ENCODE results near the gene DOCK2. TPM values are rescaled to one million over a fixed set of nuclear protein-coding genes. Genes with fewer than 3 reads are reported as not detected.

DOCK2 gene
- total RNA-seq, 2 experiments from 2014 or later, result 189 to 198 TPM

GRCh38 chr5:169809281-169809680 lies 172.2 kb downstream of the DOCK2 start:
- Mint-ChIP-seq H3K9me3 (ENCODE audit: low read depth) (no peaks in the 10 kb centered on the region), H3K4me3 (no peak overlapping the region), H3K27ac (peak overlapping the region; percentile 39), H3K27me3 (no peaks in the 10 kb centered on the region), H3K36me3 (ENCODE audit: low read depth) (peaks cover 68% of the 10 kb centered on the region), H3K4me1 (peaks cover 21% of the 10 kb centered on the region)
- CTCF ChIA-PET, result interaction anchor here (0.7 to 1.2 kb wide), 2 partner anchors 9 to 35 kb away, joined by 3 read pairs; no protein-coding TSS in a partner anchor
- ATAC-seq (no peak), DNase-seq (no peak)
- POLR2A ChIA-PET, result no interaction called here
- intact Hi-C loops (cut with DNase I, micrococcal nuclease), result loop anchor here (5.0 kb wide), 5 partner anchors 152 to 987 kb away; partner anchors contain the start of gene DOCK2 (in 1 of the 2)

- H3K36me3 Mint-ChIP-seq (ENCODE audit: low read depth), result peaks cover 56% of the 10 kb centered on the region
- POLR2A ChIA-PET, result no interaction called here
- H3K4me1 Mint-ChIP-seq, result peaks cover 9% of the 10 kb centered on the region
- no peaks in the 10 kb centered on the region for H3K9me3 Mint-ChIP-seq (ENCODE audit: low read depth)
- H3K27me3 Mint-ChIP-seq, result no peaks in the 10 kb centered on the region
- H3K4me3 Mint-ChIP-seq, result no peak overlapping the region
- CTCF ChIA-PET, result interaction anchor here (0.7 kb wide), 1 partner anchor 87 kb away, joined by 3 read pairs; no protein-coding TSS in a partner anchor
- no peak for DNase-seq
- intact Hi-C loops (cut with DNase I, micrococcal nuclease), result no loop called here
- ATAC-seq, result no peak
- H3K27ac Mint-ChIP-seq, result no peak overlapping the region
Observed at GRCh38 chr5:169810524-169810923, 173.4 kb downstream of the DOCK2 start.

GRCh38 chr5:169811023-169811422 lies 173.9 kb downstream of the DOCK2 start:
- intact Hi-C loops (cut with DNase I, micrococcal nuclease), result no loop called here
- Mint-ChIP-seq H3K27ac (no peak overlapping the region), H3K4me1 (peaks cover 4% of the 10 kb centered on the region), H3K4me3 (no peak overlapping the region), H3K36me3 (ENCODE audit: low read depth) (peaks cover 58% of the 10 kb centered on the region), H3K27me3 (no peaks in the 10 kb centered on the region), H3K9me3 (ENCODE audit: low read depth) (no peaks in the 10 kb centered on the region)
- DNase-seq, result no peak
- CTCF ChIA-PET, result interaction anchor here (0.7 kb wide), 2 partner anchors 32 to 87 kb away, joined by 3 read pairs; no protein-coding TSS in a partner anchor
- ATAC-seq, result no peak
- POLR2A ChIA-PET, result no interaction called here

- no peak for ATAC-seq
Observed at GRCh38 chr5:169811680-169812079, 174.6 kb downstream of the DOCK2 start.

GRCh38 chr5:169812786-169813185 lies 175.7 kb downstream of the DOCK2 start:
- H3K27ac Mint-ChIP-seq, result no peak overlapping the region
- no peak for ATAC-seq
- intact Hi-C loops (cut with DNase I, micrococcal nuclease), result no loop called here
- no peak overlapping the region for H3K4me3 Mint-ChIP-seq
- H3K27me3 Mint-ChIP-seq, result no peaks in the 10 kb centered on the region
- DNase-seq, result no peak
- H3K36me3 Mint-ChIP-seq (ENCODE audit: low read depth), result peaks cover 64% of the 10 kb centered on the region
- ChIA-PET POLR2A (no interaction called here), CTCF (no interaction called here)
- no peaks in the 10 kb centered on the region for H3K4me1 Mint-ChIP-seq
- H3K9me3 Mint-ChIP-seq (ENCODE audit: low read depth), result no peaks in the 10 kb centered on the region

More at GRCh38 chr5:169811680-169812079, 174.6 kb downstream of the DOCK2 start:
- DNase-seq, result no peak
- H3K27ac Mint-ChIP-seq, result no peak overlapping the region
- no peaks in the 10 kb centered on the region for H3K27me3 Mint-ChIP-seq
- H3K9me3 Mint-ChIP-seq (ENCODE audit: low read depth), result no peaks in the 10 kb centered on the region
- CTCF ChIA-PET, result interaction anchor here (0.7 kb wide), 1 partner anchor 33 kb away, joined by 3 read pairs; no protein-coding TSS in a partner anchor
- no peaks in the 10 kb centered on the region for H3K4me1 Mint-ChIP-seq
- intact Hi-C loops (cut with DNase I, micrococcal nuclease), result no loop called here
- H3K4me3 Mint-ChIP-seq, result no peak overlapping the region
- H3K36me3 Mint-ChIP-seq (ENCODE audit: low read depth), result peaks cover 60% of the 10 kb centered on the region
- POLR2A ChIA-PET, result no interaction called here

- H3K36me3 Mint-ChIP-seq (ENCODE audit: low read depth), result peaks cover 73% of the 10 kb centered on the region
Observed at GRCh38 chr5:169814045-169814444, 177.0 kb downstream of the DOCK2 start.

GRCh38 chr5:169814522-169814921 lies 177.4 kb downstream of the DOCK2 start:
- ChIA-PET POLR2A (no interaction called here), CTCF (no interaction called here)
- no peak overlapping the region for H3K4me3 Mint-ChIP-seq
- H3K27me3 Mint-ChIP-seq, result no peaks in the 10 kb centered on the region
- no peaks in the 10 kb centered on the region for H3K9me3 Mint-ChIP-seq (ENCODE audit: low read depth)
- peaks cover 73% of the 10 kb centered on the region for H3K36me3 Mint-ChIP-seq (ENCODE audit: low read depth)
- intact Hi-C loops (cut with DNase I, micrococcal nuclease), result no loop called here
- H3K4me1 Mint-ChIP-seq, result no peaks in the 10 kb centered on the region
- H3K27ac Mint-ChIP-seq, result no peak overlapping the region
- DNase-seq (no peak), ATAC-seq (no peak)

More at GRCh38 chr5:169814045-169814444, 177.0 kb downstream of the DOCK2 start:
- intact Hi-C loops (cut with DNase I, micrococcal nuclease), result no loop called here
- no peak for DNase-seq
- Mint-ChIP-seq H3K9me3 (ENCODE audit: low read depth) (no peaks in the 10 kb centered on the region), H3K4me1 (no peaks in the 10 kb centered on the region), H3K27me3 (no peaks in the 10 kb centered on the region), H3K27ac (no peak overlapping the region), H3K4me3 (no peak overlapping the region)
- POLR2A ChIA-PET, result no interaction called here
- CTCF ChIA-PET, result no interaction called here
- no peak for ATAC-seq

GRCh38 chr5:169817031-169817430 lies 180.0 kb downstream of the DOCK2 start:
- no peaks in the 10 kb centered on the region for H3K27me3 Mint-ChIP-seq
- no peaks in the 10 kb centered on the region for H3K4me1 Mint-ChIP-seq
- H3K9me3 Mint-ChIP-seq (ENCODE audit: low read depth), result no peaks in the 10 kb centered on the region
- POLR2A ChIA-PET, result no interaction called here
- H3K36me3 Mint-ChIP-seq (ENCODE audit: low read depth), result peaks cover 70% of the 10 kb centered on the region
- intact Hi-C loops (cut with DNase I, micrococcal nuclease), result no loop called here
- CTCF ChIA-PET, result interaction anchor here (1.8 kb wide), 1 partner anchor 10 kb away, joined by 8 read pairs; no protein-coding TSS in a partner anchor
- ATAC-seq (no peak), DNase-seq (no peak)
- no peak overlapping the region for H3K4me3 Mint-ChIP-seq
- no peak overlapping the region for H3K27ac Mint-ChIP-seq

- CTCF ChIA-PET, result interaction anchor here (0.9 kb wide), 2 partner anchors 8 to 22 kb away, joined by 3 read pairs; no protein-coding TSS in a partner anchor
- no peak overlapping the region for H3K4me3 Mint-ChIP-seq
- DNase-seq, result no peak
- no peak for ATAC-seq
- intact Hi-C loops (cut with DNase I, micrococcal nuclease), result no loop called here
- H3K4me1 Mint-ChIP-seq, result peaks cover 15% of the 10 kb centered on the region
- H3K9me3 Mint-ChIP-seq (ENCODE audit: low read depth), result no peaks in the 10 kb centered on the region
- H3K27ac Mint-ChIP-seq, result no peak overlapping the region
- POLR2A ChIA-PET, result no interaction called here
- H3K27me3 Mint-ChIP-seq, result no peaks in the 10 kb centered on the region
- peaks cover 27% of the 10 kb centered on the region for H3K36me3 Mint-ChIP-seq (ENCODE audit: low read depth)
Observed at GRCh38 chr5:169826618-169827017, 189.5 kb downstream of the DOCK2 start.

- DNase-seq (no peak), ATAC-seq (no peak)
- Mint-ChIP-seq H3K4me1 (peaks cover 18% of the 10 kb centered on the region), H3K27ac (no peak overlapping the region), H3K9me3 (ENCODE audit: low read depth) (no peaks in the 10 kb centered on the region), H3K36me3 (ENCODE audit: low read depth) (peaks cover 26% of the 10 kb centered on the region), H3K4me3 (no peak overlapping the region), H3K27me3 (no peaks in the 10 kb centered on the region)
- ChIA-PET POLR2A (interaction anchor here (1.0 kb wide), 1 partner anchor 22 kb away, joined by 3 read pairs; no protein-coding TSS in a partner anchor), CTCF (no interaction called here)
- intact Hi-C loops (cut with DNase I, micrococcal nuclease), result no loop called here
Observed at GRCh38 chr5:169827769-169828168, 190.7 kb downstream of the DOCK2 start.

- Mint-ChIP-seq H3K36me3 (ENCODE audit: low read depth) (peaks cover 23% of the 10 kb centered on the region), H3K4me3 (no peak overlapping the region), H3K9me3 (ENCODE audit: low read depth) (no peaks in the 10 kb centered on the region), H3K27me3 (no peaks in the 10 kb centered on the region), H3K27ac (peak overlapping the region; percentile 6), H3K4me1 (peaks cover 21% of the 10 kb centered on the region)
- intact Hi-C loops (cut with DNase I, micrococcal nuclease), result no loop called here
- ATAC-seq (peak; percentile 70), DNase-seq (no peak)
- ChIA-PET POLR2A (interaction anchor here (1.0 kb wide), 1 partner anchor 23 kb away, joined by 3 read pairs; no protein-coding TSS in a partner anchor), CTCF (no interaction called here)
Observed at GRCh38 chr5:169828385-169828784, 191.3 kb downstream of the DOCK2 start.

- intact Hi-C loops (cut with DNase I, micrococcal nuclease), result no loop called here
- no peak overlapping the region for H3K27ac Mint-ChIP-seq
- no peaks in the 10 kb centered on the region for H3K27me3 Mint-ChIP-seq
Observed at GRCh38 chr5:169831331-169831730, 194.3 kb downstream of the DOCK2 start.

More at GRCh38 chr5:169831331-169831730, 194.3 kb downstream of the DOCK2 start:
- H3K9me3 Mint-ChIP-seq (ENCODE audit: low read depth), result no peaks in the 10 kb centered on the region
- ATAC-seq (no peak), DNase-seq (no peak)
- H3K4me1 Mint-ChIP-seq, result peaks cover 29% of the 10 kb centered on the region
- CTCF ChIA-PET, result interaction anchor here (1.6 kb wide), 1 partner anchor 19 kb away, joined by 4 read pairs; no protein-coding TSS in a partner anchor
- POLR2A ChIA-PET, result no interaction called here
- no peak overlapping the region for H3K4me3 Mint-ChIP-seq
- peaks cover 23% of the 10 kb centered on the region for H3K36me3 Mint-ChIP-seq (ENCODE audit: low read depth)

Data from activated CD4-positive, alpha-beta T cell treated with anti-CD3 and anti-CD28 coated beads for 36 hours (primary cell).